Stimulated activated CD8-positive, alpha-beta memory T cell treated with anti-CD3 and anti-CD28 coated beads, Interleukin-7, amount 100 ng/mL, for 48 hours (primary cell): ENCODE measurements around the gene MACF1.
"Not testable (repeated sequence)": the region's sequence is repeated elsewhere in the genome, so short reads cannot be mapped to it uniquely, and the experiment has no call there.

Experiments used
- DNase-seq, 2 donors: peaks; one replicate each; pipeline ENCODE4 v3.0.0-alpha.2; 2020; ENCODE audit warnings: low read depth in 1 of 2; ENCODE audit errors: extremely low read depth in 1 of 2

Gene MACF1

DNA sequence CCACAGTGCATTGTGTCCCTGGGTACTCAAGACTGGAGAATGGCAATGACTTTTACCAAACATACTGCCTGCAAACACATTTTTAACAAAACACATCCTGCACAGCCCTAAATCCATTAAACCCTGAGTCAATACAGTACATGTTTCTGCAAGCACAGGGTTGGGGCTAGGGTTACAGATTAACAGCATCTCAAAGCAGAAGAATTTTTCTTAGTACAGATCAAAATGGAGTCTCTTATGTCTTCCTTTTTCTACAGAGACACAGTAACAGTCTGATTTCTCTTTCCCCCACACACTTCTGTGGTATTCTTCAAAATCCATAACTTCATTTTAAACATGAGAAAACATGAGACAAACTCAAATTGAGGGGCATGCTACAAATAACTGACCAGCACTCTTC lies 300.8 kb downstream of the MACF1 start:
- no peak for DNase-seq

DNA sequence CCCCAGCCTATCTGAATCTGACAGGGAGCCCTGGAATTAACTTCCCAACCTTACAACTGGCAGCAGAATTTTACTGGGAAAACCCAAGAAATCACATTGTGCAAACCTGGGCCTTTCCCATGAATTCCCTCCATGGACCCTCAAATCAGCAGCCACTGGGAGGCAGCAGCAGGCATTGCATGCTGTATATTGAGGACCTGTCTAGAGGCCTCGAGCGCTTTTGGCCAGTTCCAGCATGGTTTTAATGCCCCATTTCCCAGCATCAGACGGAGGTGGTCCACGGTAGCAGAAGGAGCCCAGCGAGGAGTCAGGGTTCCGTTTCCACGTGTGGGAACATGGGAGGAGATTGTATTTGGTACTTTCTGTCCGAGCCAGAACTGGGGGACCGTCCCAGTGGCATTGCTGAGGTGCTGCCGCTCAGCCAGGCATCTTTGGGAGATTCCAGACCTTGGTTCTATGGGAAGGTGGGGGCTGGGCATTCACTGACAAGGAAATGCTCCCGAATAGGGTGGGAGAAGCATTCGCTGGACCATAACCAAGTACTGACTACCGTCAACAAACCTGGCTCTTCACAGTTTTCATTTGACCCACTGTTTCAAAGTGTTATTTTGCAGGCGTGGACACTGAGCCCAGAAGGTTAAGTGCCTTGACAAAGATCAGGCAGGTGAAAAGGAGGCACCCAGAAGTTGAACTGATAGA lies 302.9 kb downstream of the MACF1 start:
- no peak for DNase-seq

DNA sequence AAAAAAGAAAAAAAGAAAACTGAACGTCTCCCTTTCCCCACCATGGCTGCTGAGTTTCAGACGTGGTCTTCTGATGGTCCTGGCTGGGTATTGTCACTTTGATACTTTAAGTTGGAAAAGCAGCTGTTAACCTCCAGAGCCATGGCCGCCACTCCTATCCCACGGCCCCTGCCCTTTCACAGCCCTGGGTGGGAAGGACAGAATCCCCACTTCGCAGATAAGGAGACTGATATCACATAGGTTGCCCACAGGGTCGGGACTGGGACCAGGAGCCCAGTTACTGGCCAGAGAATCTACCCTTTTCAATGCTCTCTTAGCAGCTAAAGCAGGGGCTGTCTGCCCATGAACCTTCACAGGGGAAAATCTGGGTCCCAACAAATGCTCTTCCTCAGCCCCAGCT lies 303.8 kb downstream of the MACF1 start:
- no peak for DNase-seq

DNA sequence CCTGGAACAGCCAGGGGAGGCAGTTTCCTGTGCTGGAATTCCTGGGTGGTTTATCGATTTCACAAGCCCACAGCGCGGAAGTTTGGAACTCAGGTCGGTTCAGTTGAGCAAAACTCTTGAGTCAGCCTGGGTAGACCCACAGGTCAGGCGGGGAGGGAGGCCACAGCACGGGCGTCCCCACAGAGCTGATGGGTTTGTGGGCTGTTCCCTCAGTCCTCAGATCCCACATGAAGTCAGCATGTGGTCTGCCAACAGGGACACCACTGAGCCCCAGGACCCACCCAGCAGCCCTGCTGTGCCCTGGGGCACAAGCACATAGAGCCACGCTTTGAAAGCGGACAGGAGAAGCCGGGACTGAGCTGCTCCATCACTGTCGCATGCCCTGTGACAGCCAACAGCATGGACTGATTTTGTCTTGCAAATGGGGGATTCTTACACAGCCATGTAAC lies 304.4 kb downstream of the MACF1 start:
- DNase-seq, result no peak

DNA sequence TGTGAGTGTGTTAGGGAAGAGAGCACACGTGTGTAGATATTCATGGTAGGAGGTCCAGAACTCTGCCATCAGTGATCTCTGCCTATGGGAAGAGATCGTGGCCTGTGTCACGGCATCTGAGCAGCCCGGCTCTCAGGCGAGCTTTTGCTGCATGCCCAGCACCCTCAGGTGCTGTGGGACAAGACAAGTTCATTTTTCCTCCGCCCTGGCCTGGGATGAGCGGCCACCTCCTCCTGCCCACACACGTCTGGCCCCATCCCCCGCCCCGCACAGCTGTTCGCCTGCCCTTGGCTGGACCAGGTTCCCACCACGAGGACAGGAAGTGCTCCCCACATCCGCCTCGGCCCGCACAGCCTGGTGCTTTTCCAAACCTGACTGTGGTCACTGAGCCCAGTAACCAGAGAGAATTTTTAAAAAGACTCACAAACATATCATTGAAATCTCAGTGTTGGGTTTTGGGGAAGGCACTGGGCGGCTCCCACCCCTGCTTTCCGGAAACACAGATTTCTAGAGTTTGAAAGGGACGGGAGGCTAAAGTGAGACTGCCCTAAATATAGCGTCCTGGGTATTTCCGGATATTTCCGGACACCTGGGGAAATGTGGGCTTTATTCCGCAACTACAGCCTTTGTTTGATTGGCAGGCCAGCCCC lies 305.0 kb downstream of the MACF1 start:
- no peak for DNase-seq

DNA sequence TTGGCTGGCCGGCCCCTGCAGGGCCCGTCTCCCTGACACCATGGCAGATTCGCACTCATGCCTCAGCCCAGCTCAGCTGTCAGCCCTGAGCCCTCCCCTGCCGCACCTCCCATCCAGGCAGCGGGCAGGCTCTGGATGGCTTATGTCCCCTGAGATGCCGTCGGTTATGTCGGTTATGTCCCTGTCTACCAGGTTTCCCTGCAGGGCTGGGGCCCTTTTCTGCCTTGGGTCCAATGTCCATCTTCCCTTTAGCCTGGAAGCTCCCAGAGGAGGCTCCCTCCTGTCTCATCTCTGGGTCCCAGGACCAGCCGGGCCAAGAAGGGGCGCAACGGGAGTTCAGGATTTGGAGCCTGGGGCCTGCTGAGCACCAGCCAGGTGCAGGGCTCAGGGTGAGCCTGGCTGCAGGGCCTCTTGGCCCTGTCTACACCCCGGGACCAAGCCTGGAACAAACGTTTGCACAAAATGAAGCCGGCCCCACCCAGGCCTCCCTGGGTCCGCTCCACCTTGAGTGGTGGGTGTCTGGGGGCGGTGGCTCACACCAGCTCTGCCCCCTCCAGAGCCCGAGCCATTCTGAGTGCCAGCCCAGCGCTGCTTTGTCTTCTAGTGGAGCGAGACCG lies 306.2 kb downstream of the MACF1 start:
- not testable (repeated sequence) for DNase-seq

DNA sequence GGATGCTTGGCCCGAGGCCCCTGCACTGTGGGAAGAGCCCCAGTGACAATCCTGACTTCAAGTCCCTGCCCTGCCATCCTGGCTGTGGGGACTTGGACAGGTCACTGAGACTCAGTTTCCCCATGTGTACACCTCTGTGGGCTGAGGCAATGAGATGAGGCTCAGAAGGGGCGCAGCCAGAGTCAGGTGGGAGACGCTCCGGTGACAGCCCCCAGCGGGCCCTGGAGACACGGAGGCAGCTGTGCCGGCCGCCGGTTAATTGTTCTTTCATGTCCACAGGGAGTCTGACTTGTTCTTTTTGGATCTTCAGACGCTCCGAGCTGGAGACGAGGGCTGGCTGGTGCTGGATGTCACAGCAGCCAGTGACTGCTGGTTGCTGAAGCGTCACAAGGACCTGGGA lies 307.0 kb downstream of the MACF1 start:
- not testable (repeated sequence) for DNase-seq

DNA sequence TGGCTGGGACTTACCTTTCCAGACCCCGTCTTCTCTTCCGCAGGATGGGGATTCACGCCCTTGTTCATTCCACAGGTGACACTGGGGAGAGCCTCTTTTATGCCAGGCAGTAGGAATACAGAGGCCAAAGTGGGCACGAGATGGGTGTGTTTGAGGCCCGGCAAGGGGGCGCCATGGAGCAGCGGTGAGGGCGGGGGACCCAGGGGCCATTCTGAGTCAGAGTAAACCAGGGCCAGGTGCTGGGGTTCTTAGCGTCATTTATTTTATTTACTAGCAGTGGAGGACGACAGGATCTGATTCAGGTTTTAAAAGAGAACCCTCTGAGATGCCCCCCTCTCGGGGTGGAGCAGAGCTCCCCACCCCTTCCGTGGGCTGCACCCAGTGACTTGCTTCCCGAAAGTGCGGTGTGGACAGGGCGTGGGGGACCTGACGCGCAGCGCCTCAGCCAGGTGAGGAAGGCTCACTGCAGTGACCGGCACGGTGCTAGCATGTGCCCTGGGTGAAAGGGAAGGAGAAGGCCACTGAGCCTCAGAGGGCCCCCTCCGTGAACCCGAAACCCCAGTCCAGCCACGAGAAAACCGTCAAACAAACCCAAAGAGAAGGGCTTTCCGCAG lies 307.8 kb downstream of the MACF1 start:
- not testable (repeated sequence) for DNase-seq

DNA sequence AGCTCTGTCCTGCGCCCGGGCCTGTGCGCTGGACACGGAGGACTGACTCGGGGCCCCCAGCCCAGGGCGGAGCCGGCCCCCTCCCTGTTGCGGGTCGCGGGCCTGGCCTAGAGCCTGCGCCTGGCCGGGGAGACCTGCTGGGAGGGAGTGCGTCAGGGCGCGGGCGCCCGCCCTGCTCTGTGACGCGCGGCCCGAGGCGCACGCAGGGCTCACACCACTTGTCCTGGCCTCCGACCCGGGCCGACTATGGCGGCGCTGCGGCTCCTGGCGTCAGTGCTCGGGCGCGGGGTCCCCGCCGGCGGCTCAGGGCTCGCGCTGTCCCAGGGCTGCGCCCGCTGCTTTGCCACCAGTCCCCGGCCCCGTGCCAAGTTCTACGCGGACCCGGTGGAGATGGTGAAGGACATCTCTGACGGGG lies 310.2 kb downstream of the MACF1 start:
- not testable (repeated sequence) for DNase-seq

DNA sequence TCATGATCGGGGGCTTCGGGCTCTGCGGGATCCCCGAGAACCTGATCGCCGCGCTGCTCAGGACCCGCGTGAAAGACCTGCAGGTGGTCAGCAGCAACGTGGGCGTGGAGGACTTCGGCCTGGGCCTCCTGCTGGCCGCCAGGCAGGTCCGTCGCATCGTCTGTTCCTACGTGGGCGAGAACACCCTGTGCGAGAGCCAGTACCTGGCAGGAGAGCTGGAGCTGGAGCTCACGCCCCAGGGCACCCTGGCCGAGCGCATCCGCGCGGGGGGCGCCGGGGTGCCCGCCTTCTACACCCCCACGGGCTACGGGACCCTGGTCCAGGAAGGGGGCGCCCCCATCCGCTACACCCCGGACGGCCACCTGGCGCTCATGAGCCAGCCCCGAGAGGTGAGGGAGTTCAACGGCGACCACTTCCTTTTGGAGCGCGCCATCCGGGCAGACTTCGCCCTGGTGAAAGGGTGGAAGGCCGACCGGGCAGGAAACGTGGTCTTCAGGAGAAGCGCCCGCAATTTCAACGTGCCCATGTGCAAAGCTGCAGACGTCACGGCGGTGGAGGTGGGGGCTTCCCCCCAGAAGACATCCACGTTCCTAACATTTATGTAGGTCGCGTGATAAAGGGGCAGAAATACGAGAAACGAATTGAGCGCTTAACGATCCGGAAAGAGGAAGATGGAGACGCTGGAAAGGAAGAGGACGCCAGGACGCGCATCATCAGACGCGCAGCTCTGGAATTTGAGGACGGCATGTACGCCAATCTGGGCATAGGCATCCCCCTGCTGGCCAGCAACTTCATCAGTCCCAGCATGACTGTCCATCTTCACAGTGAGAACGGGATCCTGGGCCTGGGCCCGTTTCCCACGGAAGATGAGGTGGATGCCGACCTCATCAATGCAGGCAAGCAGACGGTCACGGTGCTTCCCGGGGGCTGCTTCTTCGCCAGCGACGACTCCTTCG lies 310.9 kb downstream of the MACF1 start:
- DNase-seq, result not testable (repeated sequence)

DNA sequence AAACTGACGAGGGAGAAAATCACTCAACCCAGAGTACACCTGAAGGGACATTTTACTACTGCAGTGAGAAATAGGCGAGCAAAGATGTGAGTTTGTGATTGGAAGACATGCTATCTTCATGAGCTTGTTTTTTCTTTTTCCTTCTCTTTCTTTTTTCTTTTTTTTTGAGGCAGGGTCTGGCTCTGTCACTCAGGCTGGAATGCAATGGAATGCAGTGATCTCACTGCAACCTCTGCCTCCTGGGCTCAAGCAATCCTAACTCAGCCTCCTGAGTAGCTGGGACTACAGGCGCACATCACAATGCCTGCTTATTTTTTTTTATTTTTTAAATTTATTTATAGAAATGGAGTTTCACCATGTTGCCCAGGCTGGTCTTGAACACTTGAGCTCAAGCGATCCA lies 312.3 kb downstream of the MACF1 start:
- not testable (repeated sequence) for DNase-seq

DNA sequence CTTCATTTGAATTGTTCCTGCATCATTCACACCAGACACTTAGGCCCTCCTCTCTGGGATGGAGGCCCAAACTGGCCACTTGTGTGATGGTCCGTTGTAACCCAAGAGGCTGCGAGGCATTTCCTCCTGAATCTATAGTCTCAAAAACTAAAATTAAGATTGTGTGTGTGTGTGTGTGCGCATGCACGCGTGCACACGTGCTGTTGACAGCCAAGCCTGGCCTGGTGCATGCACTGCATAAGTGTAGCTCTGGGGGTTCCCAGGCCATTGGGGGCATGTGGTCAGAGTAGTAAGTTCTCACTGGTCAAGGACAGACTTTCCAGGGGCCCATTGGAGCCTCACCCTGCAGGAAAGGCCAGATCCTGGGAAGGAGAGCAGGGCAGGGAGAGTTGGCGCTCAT lies 313.4 kb downstream of the MACF1 start:
- not testable (repeated sequence) for DNase-seq

DNA sequence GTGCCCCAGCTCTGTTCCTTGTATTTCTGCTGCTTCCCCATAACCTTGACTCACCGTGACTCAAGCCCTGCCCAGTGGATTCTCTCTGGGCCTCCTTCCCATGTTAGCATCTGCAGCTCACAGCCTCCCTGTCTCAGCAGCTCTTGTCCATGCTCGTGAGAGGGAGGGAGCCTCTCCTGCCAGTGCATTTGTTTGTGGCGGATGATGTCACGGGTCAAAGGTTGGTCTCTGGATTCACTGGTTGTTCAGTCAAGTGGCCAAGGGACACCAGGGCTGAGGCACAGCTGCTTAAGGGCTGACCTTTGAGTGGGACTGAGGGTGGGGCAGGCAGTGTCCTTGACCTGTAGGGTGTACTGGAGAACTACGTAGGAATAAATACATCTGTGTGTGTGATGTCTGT lies 314.9 kb downstream of the MACF1 start:
- not testable (repeated sequence) for DNase-seq

DNA sequence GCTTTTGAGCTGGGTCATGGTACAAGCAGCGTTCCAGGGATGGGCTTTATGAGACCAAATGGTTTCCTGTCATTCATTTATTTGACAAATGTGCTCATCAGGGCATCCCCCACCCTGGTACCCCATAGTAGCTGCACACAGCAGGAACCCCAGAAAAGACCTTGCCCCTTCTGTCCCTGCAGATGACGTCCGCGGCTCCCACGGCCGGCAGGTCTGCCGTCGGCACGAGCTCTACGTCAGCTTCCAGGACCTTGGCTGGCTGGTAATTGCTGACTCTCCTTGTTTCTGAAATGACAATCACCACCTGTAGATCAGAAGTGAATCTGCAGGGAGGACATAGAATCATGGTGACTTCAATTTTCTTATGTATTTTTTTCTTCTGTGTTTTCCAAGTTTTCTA lies 317.7 kb downstream of the MACF1 start:
- not testable (repeated sequence) for DNase-seq

DNA sequence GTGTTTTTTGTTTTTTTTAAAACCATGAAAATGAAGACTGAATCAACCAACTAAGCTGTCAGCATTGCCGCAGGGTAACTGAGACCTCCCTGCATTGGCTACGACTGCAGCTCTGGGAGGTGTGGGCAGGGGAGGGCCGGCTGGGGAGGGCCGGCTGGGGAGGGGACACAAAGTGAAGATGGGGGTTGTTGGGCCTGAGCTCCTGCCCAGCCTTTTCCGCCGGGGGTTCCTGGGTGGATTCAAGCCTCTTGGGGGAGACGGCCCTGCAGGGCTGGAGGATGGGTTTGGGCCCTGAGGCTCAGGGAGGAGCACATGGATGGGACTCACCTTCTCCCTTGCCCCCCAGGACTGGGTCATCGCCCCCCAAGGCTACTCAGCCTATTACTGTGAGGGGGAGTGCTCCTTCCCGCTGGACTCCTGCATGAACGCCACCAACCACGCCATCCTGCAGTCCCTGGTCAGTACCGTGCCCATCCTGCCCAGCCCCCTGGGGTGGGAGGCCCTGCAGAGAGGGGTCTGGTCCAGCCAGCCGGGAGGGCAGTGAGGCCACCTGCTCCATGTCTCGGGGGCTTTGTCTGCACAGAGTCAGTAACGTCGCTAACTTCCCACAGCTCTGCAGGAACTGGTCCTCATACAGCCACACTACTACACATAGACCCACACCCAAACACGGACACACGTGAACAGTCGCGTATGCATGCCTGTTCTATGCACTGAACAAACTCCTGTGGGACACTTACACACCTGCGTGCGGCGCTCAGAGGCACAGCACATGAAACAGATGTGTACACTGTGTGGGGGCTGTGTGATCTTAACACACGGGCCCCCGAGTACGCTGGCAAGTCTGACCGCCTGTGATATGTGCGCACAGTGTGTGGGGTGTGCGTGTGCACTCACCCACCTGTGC lies 318.4 kb downstream of the MACF1 start:
- no peak for DNase-seq

DNA sequence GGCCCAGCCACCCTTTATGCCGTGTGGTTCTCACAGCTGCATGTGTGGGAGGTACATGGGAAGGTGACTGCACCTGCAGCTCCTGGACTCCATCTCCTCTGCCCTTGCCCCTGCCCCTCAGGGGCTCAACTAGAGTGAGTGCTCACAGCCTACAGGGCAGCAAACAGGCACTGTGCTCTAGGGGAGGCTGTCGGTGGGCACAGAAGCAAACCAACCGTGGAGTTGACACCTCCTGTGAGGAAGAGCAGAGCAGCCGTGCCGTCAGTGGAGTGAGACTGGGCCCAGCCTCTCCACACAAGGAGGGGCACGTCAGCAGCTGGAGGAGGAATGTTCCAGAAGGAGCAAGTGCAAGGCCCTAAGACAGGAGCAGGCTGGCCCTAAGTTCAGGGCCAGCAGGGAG lies 319.7 kb downstream of the MACF1 start:
- no peak for DNase-seq

DNA sequence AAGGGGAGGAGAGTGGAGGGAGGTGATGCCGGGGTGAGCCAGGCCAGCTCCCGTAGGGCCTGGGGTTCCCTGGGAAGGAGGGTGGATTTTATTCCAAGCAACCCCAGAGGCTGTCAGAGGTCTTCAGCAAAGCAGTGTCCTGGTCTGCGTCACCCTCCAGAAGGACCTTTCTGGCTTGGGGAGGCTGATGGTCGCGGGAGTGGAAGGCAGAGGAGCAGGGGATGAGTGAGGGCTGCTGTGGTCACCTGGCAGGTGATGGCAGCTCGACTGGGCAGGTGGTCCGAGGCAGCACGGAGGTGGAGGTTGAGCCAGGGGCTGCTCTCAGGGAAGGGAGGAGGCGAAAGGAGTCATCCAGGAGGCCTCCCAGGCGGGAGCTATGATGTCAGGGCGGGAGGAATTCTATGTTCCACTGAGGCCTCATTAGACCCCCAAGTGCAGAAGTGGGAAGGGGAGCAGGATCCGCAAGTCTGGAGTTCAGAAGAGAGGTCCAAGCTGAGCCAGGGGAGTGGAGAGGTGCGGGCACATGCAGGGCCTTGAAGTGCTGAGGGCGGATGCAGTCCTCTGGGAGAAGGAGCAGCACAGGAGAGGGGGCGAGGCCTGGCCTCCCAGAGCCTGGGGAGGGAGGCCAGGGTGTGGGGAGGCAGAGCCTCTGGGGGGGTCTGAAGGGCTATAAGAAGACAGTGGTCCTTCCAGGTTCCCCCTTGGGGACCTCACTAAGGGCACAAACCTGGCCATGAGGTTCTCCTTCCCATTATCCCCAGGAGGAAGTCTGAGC lies 320.3 kb downstream of the MACF1 start:
- no peak for DNase-seq

DNA sequence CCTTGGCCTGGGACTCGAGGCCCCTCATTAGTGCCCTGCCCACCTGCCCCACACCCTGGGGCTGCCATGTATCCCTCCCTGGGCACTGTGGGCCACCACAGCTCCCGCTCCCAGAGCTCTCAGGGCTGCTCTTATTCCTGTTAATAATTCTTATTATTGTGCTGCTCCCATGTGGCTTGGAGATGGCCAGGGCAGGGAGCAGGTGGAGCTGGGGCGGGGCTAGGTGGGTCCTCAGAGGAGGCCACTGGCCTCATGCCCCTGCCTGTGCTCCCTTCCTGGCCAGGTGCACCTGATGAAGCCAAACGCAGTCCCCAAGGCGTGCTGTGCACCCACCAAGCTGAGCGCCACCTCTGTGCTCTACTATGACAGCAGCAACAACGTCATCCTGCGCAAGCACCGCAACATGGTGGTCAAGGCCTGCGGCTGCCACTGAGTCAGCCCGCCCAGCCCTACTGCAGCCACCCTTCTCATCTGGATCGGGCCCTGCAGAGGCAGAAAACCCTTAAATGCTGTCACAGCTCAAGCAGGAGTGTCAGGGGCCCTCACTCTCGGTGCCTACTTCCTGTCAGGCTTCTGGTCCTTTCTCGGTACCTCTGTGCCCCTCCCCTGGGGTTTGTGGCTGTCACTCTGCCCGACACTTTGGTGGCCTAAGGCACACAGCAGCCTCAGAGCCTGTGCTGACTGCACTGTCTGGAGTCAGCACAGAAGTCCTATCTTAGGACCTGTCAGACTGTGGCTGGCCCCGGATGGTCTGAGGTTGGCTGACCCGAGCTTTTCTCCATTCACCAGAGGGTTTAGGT lies 321.1 kb downstream of the MACF1 start:
- peak in 1 of 2 donors; percentile 40 for DNase-seq
